WTC11 (cell line): ENCODE data around the gene VWA2. TPM values are rescaled to one million over a fixed set of nuclear protein-coding genes. Genes with fewer than 3 reads are reported as not detected.

Experiments
- ATAC-seq: fragments of 200-7000 bp; cut with Tn5 transposase; 2 replicates; pipeline ENCODE4 v1.10.0; 2021; ENCODE audit warnings: mild to moderate bottlenecking, moderate library complexity
- CTCF ChIA-PET: fragments of 300-600 bp; sonication (Branson Sonifier 250); formaldehyde crosslinking; loops from one replicate; lab custom pipeline; 2021; ENCODE audit warnings: antibody characterized with exemption; lab: Charles Lee
- POLR2A ChIA-PET: fragments of 350-600 bp; sonication (Branson Sonifier 250); formaldehyde crosslinking; loops from one replicate; lab custom pipeline; 2021; ENCODE audit warnings: antibody characterized with exemption; lab: Charles Lee
- DNase-seq: peaks from one replicate; pipeline ENCODE4 v3.0.0; 2021; ENCODE audit warnings: low spot score
- H3K27ac Mint-ChIP-seq: 2 replicates; pipeline ENCODE4 v1.8.0; 2021; ENCODE audit warnings: mixed read lengths
- H3K27me3 Mint-ChIP-seq: 2 replicates; pipeline ENCODE4 v1.8.0; 2021; ENCODE audit warnings: low read depth, mild to moderate bottlenecking, moderate library complexity, mixed read lengths
- H3K36me3 Mint-ChIP-seq: 2 replicates; pipeline ENCODE4 v1.8.0; 2021; ENCODE audit warnings: mixed read lengths
- H3K4me1 Mint-ChIP-seq: 2 replicates; pipeline ENCODE4 v1.8.0; 2022; ENCODE audit warnings: mixed read lengths
- H3K4me3 Mint-ChIP-seq: 2 replicates; pipeline ENCODE4 v1.8.0; 2021; ENCODE audit warnings: mild to moderate bottlenecking, moderate library complexity, mixed read lengths
- H3K9me3 Mint-ChIP-seq: 2 replicates; pipeline ENCODE4 v1.8.0; 2021; ENCODE audit warnings: mixed read lengths
- ATF1 ChIP-seq: sonication (generic); formaldehyde crosslinking; IDR thresholded peaks from 2 replicates; pipeline ENCODE4 v1.8.1; 2023; ENCODE audit warnings: mild to moderate bottlenecking, moderate library complexity, missing genetic modification reagents
- ATF3 ChIP-seq: sonication (generic); formaldehyde crosslinking; conservative IDR thresholded peaks from 2 replicates; pipeline ENCODE4 v1.8.1; 2022; ENCODE audit warnings: mild to moderate bottlenecking, missing genetic modification reagents
- CREB1 ChIP-seq: sonication (generic); formaldehyde crosslinking; IDR thresholded peaks from 2 replicates; pipeline ENCODE4 v1.8.0; 2023; ENCODE audit warnings: mild to moderate bottlenecking, missing genetic modification reagents
- E2F5 ChIP-seq: sonication (generic); formaldehyde crosslinking; IDR thresholded peaks from 2 replicates; pipeline ENCODE4 v1.8.1; 2022; ENCODE audit warnings: mild to moderate bottlenecking, moderate library complexity, missing genetic modification reagents
- ERG ChIP-seq: fragments of 250-450 bp; sonication (Bioruptor Pico); IDR thresholded peaks from 2 replicates; pipeline ENCODE4 v1.8.0; 2021; ENCODE audit warnings: mild to moderate bottlenecking
- FOXK1 ChIP-seq: sonication (generic); formaldehyde crosslinking; IDR thresholded peaks from 2 replicates; pipeline ENCODE4 v1.8.0; 2022; ENCODE audit warnings: mild to moderate bottlenecking, moderate library complexity, missing genetic modification reagents
- KAT7 ChIP-seq: sonication (generic); formaldehyde crosslinking; IDR thresholded peaks from 2 replicates; pipeline ENCODE4 v1.8.1; 2023; ENCODE audit warnings: missing genetic modification reagents, mild to moderate bottlenecking, borderline replicate concordance
- NFATC4 ChIP-seq: fragments of 250-450 bp; sonication (Bioruptor Pico); IDR thresholded peaks from 2 replicates; pipeline ENCODE4 v1.9.0; 2021; ENCODE audit warnings: mild to moderate bottlenecking
- NFE2L1 ChIP-seq: sonication (generic); formaldehyde crosslinking; IDR thresholded peaks from 2 replicates; pipeline ENCODE4 v1.8.1; 2023; ENCODE audit warnings: missing genetic modification reagents
- NR3C1 ChIP-seq: sonication (generic); formaldehyde crosslinking; conservative IDR thresholded peaks from 2 replicates; pipeline ENCODE4 v1.8.1; 2023; ENCODE audit warnings: low read depth, mild to moderate bottlenecking, missing genetic modification reagents
- PRRX2 ChIP-seq: fragments of 250-450 bp; sonication (Bioruptor Pico); IDR thresholded peaks from 2 replicates; pipeline ENCODE4 v1.8.0; 2021; ENCODE audit warnings: mild to moderate bottlenecking
- RORB ChIP-seq: fragments of 250-450 bp; sonication (Bioruptor Pico); IDR thresholded peaks from 2 replicates; pipeline ENCODE4 v1.9.0; 2021; ENCODE audit warnings: mild to moderate bottlenecking
- ZBTB21 ChIP-seq: sonication (generic); formaldehyde crosslinking; IDR thresholded peaks from 2 replicates; pipeline ENCODE4 v1.8.1; 2023; ENCODE audit warnings: mild to moderate bottlenecking, missing genetic modification reagents, borderline replicate concordance
- ZNF219 ChIP-seq: sonication (generic); formaldehyde crosslinking; IDR thresholded peaks from 2 replicates; pipeline ENCODE4 v1.8.0; 2023; ENCODE audit warnings: missing genetic modification reagents, mild to moderate bottlenecking, borderline replicate concordance
- ZNF317 ChIP-seq: sonication (generic); formaldehyde crosslinking; IDR thresholded peaks from 2 replicates; pipeline ENCODE4 v1.8.1; 2023; ENCODE audit warnings: low read depth, mild to moderate bottlenecking, moderate library complexity, missing genetic modification reagents, borderline replicate concordance
- ZNF416 ChIP-seq: fragments of 250-450 bp; sonication (Bioruptor Pico); IDR thresholded peaks from 2 replicates; pipeline ENCODE4 v1.9.0; 2021; ENCODE audit warnings: mild to moderate bottlenecking, inconsistent platforms
- ZNF423 ChIP-seq: fragments of 250-450 bp; sonication (Bioruptor Pico); IDR thresholded peaks from 2 replicates; pipeline ENCODE4 v2.1.2; 2022; ENCODE audit warnings: mild to moderate bottlenecking, moderate library complexity
- total RNA-seq: library from RNA; stranded (reverse); gene quantifications from 3 replicates; pipeline ENCODE4 v1.2.3, GENCODE V29; 2021
- TF ChIP-seq, protein P1 (sequence below): sonication (generic); formaldehyde crosslinking; IDR thresholded peaks from 2 replicates; pipeline ENCODE4 v1.8.1; 2022; ENCODE audit warnings: low read depth, mild to moderate bottlenecking, moderate library complexity, missing genetic modification reagents, borderline replicate concordance
- TF ChIP-seq, protein P2 (sequence below): fragments of 250-450 bp; sonication (Bioruptor Pico); IDR thresholded peaks from 2 replicates; pipeline ENCODE4 v1.9.0; 2021; ENCODE audit warnings: mild to moderate bottlenecking, borderline replicate concordance
- TF ChIP-seq, protein P3 (sequence below): sonication (generic); formaldehyde crosslinking; IDR thresholded peaks from 2 replicates; pipeline ENCODE4 v1.8.1; 2022; ENCODE audit warnings: mild to moderate bottlenecking, missing genetic modification reagents, moderate library complexity, borderline replicate concordance
- TF ChIP-seq, protein P4 (sequence below): fragments of 250-450 bp; sonication (Bioruptor Pico); IDR thresholded peaks from 2 replicates; pipeline ENCODE4 v1.9.0; 2021; ENCODE audit warnings: moderate library complexity, mild to moderate bottlenecking, inconsistent platforms, borderline replicate concordance

VWA2 gene
- total RNA-seq, 1 experiment from 2014 or later: 2.1 TPM

- TF ChIP-seq ZNF423 (CRISPR knock-in tag) (no peak), ZNF416 (CRISPR knock-in tag) (no peak), KAT7 (CRISPR knock-in tag) (no peak), ATF1 (CRISPR knock-in tag) (no peak), NFE2L1 (no peak), ATF3 (CRISPR knock-in tag) (no peak), ERG (no peak), ZNF317 (CRISPR knock-in tag) (no peak), ZNF219 (CRISPR knock-in tag) (no peak), NFATC4 (no peak)
- TF ChIP-seq, all 79 proteins: peak for 0
Observed at GRCh38 chr10:114283535-114284234, 44.6 kb downstream of the VWA2 start (continued).

GRCh38 chr10:114284346-114285071, 45.5 kb downstream of the VWA2 start:
- Mint-ChIP-seq H3K36me3 (no peaks in the 10 kb centered on the region), H3K27me3 (no peaks in the 10 kb centered on the region), H3K27ac (no peak overlapping the region), H3K9me3 (no peaks in the 10 kb centered on the region), H3K4me3 (no peak overlapping the region), H3K4me1 (no peaks in the 10 kb centered on the region)
- TF ChIP-seq, protein P1, sequence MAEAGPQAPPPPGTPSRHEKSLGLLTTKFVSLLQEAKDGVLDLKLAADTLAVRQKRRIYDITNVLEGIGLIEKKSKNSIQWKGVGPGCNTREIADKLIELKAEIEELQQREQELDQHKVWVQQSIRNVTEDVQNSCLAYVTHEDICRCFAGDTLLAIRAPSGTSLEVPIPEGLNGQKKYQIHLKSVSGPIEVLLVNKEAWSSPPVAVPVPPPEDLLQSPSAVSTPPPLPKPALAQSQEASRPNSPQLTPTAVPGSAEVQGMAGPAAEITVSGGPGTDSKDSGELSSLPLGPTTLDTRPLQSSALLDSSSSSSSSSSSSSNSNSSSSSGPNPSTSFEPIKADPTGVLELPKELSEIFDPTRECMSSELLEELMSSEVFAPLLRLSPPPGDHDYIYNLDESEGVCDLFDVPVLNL (CRISPR knock-in tag): no peak
- TF ChIP-seq, protein P2, sequence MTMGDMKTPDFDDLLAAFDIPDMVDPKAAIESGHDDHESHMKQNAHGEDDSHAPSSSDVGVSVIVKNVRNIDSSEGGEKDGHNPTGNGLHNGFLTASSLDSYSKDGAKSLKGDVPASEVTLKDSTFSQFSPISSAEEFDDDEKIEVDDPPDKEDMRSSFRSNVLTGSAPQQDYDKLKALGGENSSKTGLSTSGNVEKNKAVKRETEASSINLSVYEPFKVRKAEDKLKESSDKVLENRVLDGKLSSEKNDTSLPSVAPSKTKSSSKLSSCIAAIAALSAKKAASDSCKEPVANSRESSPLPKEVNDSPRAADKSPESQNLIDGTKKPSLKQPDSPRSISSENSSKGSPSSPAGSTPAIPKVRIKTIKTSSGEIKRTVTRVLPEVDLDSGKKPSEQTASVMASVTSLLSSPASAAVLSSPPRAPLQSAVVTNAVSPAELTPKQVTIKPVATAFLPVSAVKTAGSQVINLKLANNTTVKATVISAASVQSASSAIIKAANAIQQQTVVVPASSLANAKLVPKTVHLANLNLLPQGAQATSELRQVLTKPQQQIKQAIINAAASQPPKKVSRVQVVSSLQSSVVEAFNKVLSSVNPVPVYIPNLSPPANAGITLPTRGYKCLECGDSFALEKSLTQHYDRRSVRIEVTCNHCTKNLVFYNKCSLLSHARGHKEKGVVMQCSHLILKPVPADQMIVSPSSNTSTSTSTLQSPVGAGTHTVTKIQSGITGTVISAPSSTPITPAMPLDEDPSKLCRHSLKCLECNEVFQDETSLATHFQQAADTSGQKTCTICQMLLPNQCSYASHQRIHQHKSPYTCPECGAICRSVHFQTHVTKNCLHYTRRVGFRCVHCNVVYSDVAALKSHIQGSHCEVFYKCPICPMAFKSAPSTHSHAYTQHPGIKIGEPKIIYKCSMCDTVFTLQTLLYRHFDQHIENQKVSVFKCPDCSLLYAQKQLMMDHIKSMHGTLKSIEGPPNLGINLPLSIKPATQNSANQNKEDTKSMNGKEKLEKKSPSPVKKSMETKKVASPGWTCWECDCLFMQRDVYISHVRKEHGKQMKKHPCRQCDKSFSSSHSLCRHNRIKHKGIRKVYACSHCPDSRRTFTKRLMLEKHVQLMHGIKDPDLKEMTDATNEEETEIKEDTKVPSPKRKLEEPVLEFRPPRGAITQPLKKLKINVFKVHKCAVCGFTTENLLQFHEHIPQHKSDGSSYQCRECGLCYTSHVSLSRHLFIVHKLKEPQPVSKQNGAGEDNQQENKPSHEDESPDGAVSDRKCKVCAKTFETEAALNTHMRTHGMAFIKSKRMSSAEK (CRISPR knock-in tag): no peak
- TF ChIP-seq CREB1 (CRISPR knock-in tag) (no peak), RORB (CRISPR knock-in tag) (no peak), ZNF423 (CRISPR knock-in tag) (no peak), FOXK1 (CRISPR knock-in tag) (no peak), KAT7 (CRISPR knock-in tag) (no peak), NR3C1 (no peak), ZNF416 (CRISPR knock-in tag) (no peak), ZBTB21 (CRISPR knock-in tag) (no peak), PRRX2 (no peak), E2F5 (no peak)
- TF ChIP-seq, protein P3, sequence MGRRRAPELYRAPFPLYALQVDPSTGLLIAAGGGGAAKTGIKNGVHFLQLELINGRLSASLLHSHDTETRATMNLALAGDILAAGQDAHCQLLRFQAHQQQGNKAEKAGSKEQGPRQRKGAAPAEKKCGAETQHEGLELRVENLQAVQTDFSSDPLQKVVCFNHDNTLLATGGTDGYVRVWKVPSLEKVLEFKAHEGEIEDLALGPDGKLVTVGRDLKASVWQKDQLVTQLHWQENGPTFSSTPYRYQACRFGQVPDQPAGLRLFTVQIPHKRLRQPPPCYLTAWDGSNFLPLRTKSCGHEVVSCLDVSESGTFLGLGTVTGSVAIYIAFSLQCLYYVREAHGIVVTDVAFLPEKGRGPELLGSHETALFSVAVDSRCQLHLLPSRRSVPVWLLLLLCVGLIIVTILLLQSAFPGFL (CRISPR knock-in tag): no peak
- TF ChIP-seq, protein P4, sequence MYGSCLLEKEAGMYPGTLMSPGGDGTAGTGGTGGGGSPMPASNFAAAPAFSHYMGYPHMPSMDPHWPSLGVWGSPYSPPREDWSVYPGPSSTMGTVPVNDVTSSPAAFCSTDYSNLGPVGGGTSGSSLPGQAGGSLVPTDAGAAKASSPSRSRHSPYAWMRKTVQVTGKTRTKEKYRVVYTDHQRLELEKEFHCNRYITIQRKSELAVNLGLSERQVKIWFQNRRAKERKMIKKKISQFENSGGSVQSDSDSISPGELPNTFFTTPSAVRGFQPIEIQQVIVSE (CRISPR knock-in tag): no peak
- no peak for DNase-seq
- POLR2A ChIA-PET: interaction anchor here (1.1 kb wide), 1 partner anchor 88 kb away, joined by 3 read pairs; no protein-coding TSS in a partner anchor
- CTCF ChIA-PET: interaction anchor here (1.5 kb wide), 1 partner anchor 19 kb away, joined by 9 read pairs; no protein-coding TSS in a partner anchor
- no peak for ATAC-seq
